HG02678 (cell line): ENCODE results near the gene ACIN1.

ENCODE experiments used
- ATAC-seq: cut with Tn5 transposase; IDR thresholded peaks from one replicate; pipeline ENCODE4 v1.9.1; 2021; ENCODE audit warnings: mild to moderate bottlenecking, moderate library complexity; ENCODE audit not compliant: unreplicated experiment

The ACIN1 gene

DNA sequence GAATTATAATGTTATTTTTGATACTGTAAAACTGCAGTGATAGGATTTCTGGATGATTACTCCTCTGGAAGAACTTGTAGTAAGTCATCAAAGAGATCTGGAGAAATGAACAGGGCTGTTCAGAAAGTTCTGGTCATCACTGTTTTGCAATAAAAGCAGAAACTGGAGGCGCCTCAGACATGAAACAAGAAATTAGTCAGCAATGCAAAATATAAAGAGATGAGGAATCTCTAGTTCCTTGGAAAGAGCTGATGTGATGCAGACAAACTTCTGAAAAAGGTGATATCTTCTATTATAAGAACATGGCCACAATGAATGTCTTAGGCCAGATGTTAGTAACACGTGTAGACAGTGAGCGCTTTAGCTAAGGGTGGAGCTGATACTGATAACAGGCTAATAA is 9.5 kb downstream of the ACIN1 start:
- ATAC-seq: no peak

GRCh38 chr14:23080474-23080873 is 14.5 kb downstream of the ACIN1 start:
- ATAC-seq: no peak

- no peak for ATAC-seq
Observed at GRCh38 chr14:23079716-23080115, 15.2 kb downstream of the ACIN1 start.

GRCh38 chr14:23078692-23079116 is 16.2 kb downstream of the ACIN1 start:
- ATAC-seq: no peak

DNA sequence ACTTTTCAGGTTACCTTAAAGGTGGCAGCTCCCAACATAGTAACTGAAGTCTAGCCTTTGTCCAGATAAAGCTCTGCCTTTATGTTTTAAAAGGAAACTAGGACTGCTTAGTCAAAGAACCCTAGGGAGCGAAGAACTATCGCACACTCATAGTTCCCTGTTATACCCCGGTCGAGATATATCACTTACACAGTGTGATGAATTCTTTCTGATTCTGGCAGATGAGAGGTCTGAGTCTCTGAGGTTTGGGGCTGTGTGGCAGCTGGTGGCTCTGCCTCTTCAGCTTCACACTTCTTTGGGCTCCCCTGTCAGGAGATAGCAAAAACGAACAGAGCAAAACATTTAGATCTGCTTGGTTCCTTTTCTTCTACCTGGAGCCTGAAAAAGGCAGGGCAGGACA is 17.0 kb downstream of the ACIN1 start:
- ATAC-seq: no peak

- no peak for ATAC-seq
Observed at GRCh38 chr14:23076785-23077408, 18.0 kb downstream of the ACIN1 start.

DNA sequence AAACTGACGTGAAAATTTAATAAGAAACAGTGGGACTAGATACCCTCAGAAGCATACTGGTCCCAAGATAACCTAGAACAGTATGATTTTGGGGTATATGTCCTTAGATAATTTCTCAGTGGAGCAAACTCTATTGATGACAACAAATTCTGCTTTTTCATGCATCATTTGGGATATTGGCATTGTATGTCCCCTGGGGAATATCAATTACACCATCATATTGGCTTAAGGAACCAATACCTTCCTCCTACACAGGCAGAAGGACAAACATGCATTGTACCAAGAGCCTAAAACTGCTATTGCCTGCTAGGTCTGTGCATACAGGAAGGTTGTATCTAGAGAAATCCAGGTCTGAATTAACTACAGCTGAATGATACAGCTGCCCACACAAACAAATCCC is 20.0 kb downstream of the ACIN1 start:
- ATAC-seq: no peak

GRCh38 chr14:23071921-23072539 is 22.9 kb downstream of the ACIN1 start:
- ATAC-seq: no peak

DNA sequence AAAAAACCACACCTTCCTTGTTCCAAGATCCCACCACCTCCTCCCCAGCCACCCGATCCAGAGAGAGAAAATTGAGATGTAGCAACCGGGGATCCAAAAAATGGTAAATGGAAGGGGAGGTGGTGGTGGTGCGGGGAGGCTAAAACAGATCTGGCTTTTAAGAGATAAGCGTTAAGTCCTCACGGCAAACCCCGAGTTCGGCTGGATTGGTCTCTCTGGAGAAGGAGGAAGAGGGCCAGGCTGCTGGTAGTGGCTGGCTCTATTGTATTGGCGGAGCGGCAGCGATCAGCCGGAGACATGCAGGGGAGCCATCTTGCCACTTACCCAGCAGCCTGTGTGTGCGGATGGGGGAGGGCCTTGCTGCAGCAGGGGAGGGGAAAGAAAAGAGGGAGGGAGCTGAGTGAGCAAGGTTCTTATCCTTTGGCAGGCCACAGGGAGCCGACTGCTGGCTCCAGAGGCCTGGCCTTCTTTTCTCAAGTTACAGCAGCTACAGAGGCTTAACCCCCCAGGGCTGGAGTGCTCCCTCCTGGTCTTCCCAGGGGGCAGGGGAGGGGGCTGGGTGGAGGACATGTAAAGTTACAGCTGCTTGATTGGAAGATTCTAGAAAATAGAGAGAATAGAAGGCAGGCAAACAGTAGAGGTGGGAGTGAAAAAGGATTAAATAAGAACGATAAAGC is 23.6 kb downstream of the ACIN1 start:
- ATAC-seq: peak; percentile 89

DNA sequence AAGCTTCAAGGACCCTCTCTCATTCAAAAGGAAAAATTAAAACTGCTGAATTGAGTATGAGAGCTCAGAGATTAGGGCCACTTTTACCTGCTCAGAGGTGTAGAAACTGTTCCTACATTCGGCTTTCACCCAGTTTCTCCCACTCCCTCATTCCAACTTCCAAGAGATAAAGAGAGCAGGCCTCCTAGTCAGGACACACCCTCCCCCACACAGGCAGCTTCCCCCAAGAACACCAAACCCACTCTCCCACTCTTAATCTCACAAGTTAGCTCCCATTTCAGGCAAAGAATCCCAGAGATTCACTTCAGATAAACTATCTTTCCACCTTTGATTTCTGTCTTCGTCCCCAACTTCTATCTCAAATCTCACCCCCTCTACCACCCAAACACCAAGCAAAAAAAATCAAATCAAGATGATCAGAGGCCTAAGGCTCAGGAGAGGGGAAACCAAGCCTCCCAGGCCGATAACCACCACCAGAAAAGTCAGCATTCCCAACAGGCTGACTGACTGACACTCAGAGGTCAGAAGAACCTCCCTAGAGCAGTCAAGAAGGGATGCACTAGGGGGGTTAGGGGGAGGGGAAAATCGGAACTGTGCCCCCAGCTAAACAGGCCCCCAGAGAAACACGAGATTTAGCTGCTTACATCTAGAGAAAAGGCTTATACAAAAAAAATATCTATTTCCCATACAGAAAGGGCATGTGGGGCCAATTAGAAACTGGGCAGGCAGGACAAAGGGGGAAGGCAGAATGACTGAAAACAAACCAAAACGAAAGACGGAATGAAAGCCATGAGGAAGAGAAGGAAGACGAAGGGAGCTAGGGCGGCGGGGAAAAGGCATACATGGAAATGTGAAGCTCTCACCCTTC is 24.4 kb downstream of the ACIN1 start:
- ATAC-seq: no peak

DNA sequence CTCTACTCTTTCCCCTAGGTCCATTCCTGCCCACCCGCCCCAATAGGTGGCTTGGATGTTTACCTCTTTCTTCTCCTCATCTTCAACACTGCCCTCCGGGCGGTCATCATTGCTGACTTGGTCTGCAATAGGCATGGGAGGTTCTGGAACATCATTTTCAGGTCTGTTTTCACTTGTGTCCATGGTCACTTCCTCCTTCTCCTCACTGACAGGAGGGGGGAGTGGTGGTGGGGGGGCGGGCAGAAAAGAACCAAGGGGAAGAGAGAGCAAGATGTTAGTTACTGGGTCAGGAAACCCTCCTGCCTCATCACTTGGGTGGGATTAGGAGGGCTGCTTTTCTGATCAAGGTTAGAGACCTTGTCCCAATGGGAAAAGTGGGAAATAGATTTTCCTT is 25.5 kb downstream of the ACIN1 start:
- ATAC-seq: no peak

GRCh38 chr14:23068789-23069412 is 26.0 kb downstream of the ACIN1 start:
- ATAC-seq: peak; percentile 75

- ATAC-seq: no peak
Observed at GRCh38 chr14:23067847-23068788, 26.8 kb downstream of the ACIN1 start.

DNA sequence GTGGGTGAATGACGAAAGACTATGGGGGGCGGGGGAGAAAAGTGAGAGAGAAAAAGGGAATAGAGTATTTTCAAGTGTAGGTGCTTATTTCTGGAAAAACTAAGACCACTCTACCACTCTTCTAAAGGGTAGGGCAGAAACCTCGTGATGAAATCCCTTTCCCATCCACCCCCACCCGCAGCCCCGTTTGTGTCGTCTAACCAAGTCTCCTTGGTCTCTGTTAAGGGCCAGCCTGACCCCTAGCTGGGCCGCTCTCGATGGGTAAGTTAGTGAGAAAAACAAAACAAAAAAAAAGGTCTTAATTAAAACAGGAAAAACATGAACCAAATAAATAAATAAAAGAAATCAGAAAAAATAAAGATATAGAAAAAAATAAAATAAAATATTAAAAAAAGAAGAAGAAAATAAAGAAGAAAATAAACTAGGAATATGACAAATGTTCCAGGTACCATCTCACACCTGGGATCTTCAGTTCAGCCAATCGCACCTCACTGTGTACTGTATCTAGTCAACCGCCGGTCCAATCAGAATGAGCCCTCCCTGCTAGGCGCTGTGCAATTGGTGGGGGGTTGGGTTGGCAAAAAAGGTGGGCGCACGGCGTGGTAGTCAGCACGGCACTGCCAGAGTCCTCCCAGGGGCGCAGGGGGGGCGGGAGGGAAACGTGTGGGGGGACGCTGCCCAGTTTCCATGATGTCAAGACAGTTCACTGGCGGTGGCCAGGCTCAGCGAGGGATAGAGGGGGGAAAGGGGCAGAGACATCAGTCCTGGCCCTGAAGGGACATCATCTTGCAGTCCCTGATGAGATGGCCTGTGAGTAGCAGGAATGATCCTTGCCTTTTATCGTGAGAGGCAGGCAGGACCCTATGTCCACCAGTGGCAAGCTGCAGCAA is 27.8 kb downstream of the ACIN1 start:
- ATAC-seq: no peak

DNA sequence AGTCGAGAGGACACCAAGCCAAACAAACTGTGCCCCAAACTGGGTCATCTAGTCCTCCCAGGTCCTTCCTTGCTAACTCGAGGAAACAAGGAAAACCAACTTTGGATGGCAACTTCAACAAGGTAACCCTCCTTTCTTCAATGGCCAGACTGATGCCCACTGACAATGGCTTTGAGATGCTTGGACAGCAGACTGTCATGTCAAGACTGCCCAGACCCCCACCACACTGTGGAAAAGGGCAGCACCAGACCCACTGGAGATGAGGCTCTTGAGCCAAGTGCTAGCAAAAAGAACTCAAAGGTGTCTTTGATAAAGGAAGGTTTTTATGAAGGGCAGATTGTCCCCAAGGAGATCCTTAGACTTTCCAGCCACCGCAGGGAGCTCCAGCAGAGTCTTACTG is 28.6 kb downstream of the ACIN1 start:
- ATAC-seq: no peak

- ATAC-seq: no peak
Observed at GRCh38 chr14:23063601-23064000, 31.3 kb downstream of the ACIN1 start.

DNA sequence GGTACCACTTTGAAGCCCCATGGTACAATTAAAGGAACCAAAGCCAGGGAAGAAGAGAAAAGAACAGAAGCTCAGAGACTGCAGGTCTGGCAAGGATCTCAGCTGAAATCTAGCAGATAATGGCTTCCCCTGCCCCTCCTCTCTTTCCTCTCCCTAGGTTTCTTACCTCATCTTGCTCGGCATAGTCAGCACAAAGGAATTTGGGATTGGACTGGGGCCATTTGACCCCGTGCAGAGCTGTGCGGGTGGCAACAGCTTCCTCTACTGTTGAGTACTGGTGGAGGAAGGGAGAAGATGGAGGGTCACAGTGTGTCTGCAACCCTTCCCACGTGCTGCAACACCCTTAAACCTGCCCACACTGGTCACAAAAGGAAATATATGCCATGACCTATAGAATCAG is 32.9 kb downstream of the ACIN1 start:
- ATAC-seq: no peak

DNA sequence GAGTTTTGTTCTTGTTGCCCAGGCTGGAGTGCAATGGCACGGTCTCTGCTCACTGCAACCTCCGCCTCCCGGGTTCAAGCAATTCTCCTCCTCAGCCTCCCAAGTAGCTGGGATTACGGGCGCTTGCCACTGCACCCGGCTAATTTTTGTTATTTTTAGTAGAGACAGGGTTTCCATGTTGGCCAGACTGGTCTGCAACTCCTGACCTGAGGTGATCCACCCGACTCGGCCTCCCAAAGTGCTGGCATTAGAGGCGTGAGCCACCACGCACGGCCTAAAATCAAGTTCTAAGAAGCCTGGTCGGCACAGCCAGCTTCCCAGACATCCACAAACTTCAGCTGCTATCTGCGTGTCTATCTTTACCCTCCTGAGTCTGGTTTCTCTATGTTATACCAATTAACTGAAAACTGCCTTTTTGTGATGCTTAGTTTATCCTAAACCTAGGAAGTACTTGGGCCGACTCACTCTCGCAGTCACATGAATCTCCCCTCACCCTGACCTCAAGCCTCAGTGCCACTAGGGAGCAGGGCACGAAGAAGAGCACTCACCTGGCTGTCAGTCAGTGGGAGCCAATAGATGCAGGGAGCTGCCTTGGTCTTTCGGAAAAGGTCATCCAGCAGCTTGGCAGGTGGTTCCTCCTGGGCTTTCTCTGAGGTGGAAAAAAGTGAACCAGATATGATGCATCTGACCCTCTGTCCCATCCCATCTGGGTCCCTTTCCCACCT is 34.2 kb downstream of the ACIN1 start:
- no peak for ATAC-seq
